PC-3 (cell line): ENCODE results near the gene MAGI1. TPM values are rescaled to one million over a fixed set of nuclear protein-coding genes. Genes with fewer than 3 reads are reported as not detected.

ENCODE experiments used
- ATAC-seq: fragments of 200-7000 bp; cut with Tn5 transposase; 2 replicates; pipeline ENCODE4 v1.9.1; 2020; ENCODE audit warnings: mild to moderate bottlenecking, moderate library complexity
- BruUV-seq: library from RNA; stranded (reverse); fragments of 400-500 nt; replicated peaks from 2 replicates; lab custom pipeline; 2021; lab: Mats Ljungman, UMichigan
- CTCF ChIA-PET: fragments of 300-600 bp; sonication (Branson Sonifier 250); formaldehyde crosslinking; loops from one replicate; lab custom pipeline; 2022; ENCODE audit warnings: antibody characterized with exemption; lab: Charles Lee
- POLR2A ChIA-PET: fragments of 300-600 bp; sonication (Branson Sonifier 250); formaldehyde crosslinking; loops from one replicate; lab custom pipeline; 2022; ENCODE audit warnings: antibody characterized with exemption; ENCODE audit not compliant: unreplicated experiment; lab: Charles Lee
- DNase-seq: peaks from one replicate; pipeline ENCODE4 v3.0.0-alpha.2; 2015
- H2AFZ ChIP-seq: fragments of 300-600 bp; sonication (generic); 2 replicates; pipeline ENCODE4 v1.6.0; 2016; ENCODE audit warnings: antibody characterized with exemption, low read length
- H3F3A ChIP-seq: fragments of 300-600 bp; sonication (generic); one replicate; pipeline ENCODE4 v1.6.0; 2017; ENCODE audit warnings: antibody characterized with exemption, low read length, control low read depth, mild to moderate bottlenecking; ENCODE audit not compliant: unreplicated experiment
- H3K27ac ChIP-seq: fragments of 300-600 bp; sonication (generic); 2 replicates; pipeline ENCODE4 v1.5.1; 2016; ENCODE audit warnings: mild to moderate bottlenecking, low read length
- H3K27me3 ChIP-seq: fragments of 300-600 bp; sonication (generic); 2 replicates; pipeline ENCODE4 v1.6.1; 2016; ENCODE audit warnings: low read length, mixed read lengths
- H3K36me3 ChIP-seq: fragments of 300-600 bp; sonication (generic); 2 replicates; pipeline ENCODE4 v1.6.1; 2016; ENCODE audit warnings: low read depth, mixed run types, low read length, mixed read lengths
- H3K4me1 ChIP-seq: fragments of 300-600 bp; sonication (generic); 2 replicates; pipeline ENCODE4 v1.5.1; 2016; ENCODE audit warnings: low read length; ENCODE audit not compliant: insufficient read depth
- H3K4me2 ChIP-seq: fragments of 300-600 bp; sonication (generic); 2 replicates; pipeline ENCODE4 v1.6.0; 2016; ENCODE audit warnings: low read length
- H3K4me3 ChIP-seq: fragments of 300-600 bp; sonication (generic); 2 replicates; pipeline ENCODE4 v1.5.1; 2016; ENCODE audit warnings: mild to moderate bottlenecking, low read length, mixed read lengths
- H3K79me2 ChIP-seq: fragments of 300-600 bp; sonication (generic); 2 replicates; pipeline ENCODE4 v1.6.1; 2017; ENCODE audit warnings: low read length, mixed read lengths
- H3K9ac ChIP-seq: fragments of 300-600 bp; sonication (generic); 2 replicates; pipeline ENCODE4 v1.6.0; 2016; ENCODE audit warnings: mild to moderate bottlenecking, low read length
- H3K9me2 ChIP-seq: fragments of 300-600 bp; sonication (generic); replicated peaks from 2 replicates; pipeline ENCODE4 v1.6.1; 2016; ENCODE audit warnings: mixed run types, low read length, mixed read lengths
- H3K9me3 ChIP-seq: fragments of 300-600 bp; sonication (generic); 2 replicates; pipeline ENCODE4 v1.6.1; 2016; ENCODE audit warnings: low read length, mixed read lengths
- H4K20me1 ChIP-seq: fragments of 300-600 bp; sonication (generic); 2 replicates; pipeline ENCODE4 v1.6.1; 2016; ENCODE audit warnings: low read length, mixed read lengths
- CTCF ChIP-seq: fragments of 300-600 bp; sonication (generic); conservative IDR thresholded peaks from 2 replicates; pipeline ENCODE4 v1.5.1; 2017; ENCODE audit warnings: antibody characterized with exemption, low read depth, mild to moderate bottlenecking, low read length
- EZH2 ChIP-seq: fragments of 300-600 bp; sonication (generic); IDR thresholded peaks from one replicate; pipeline ENCODE4 v1.6.1; 2017; ENCODE audit warnings: antibody characterized with exemption, mild to moderate bottlenecking, low read length; ENCODE audit not compliant: unreplicated experiment
- EZH2phosphoT487 ChIP-seq: fragments of 300-600 bp; sonication (generic); IDR thresholded peaks from 2 replicates; pipeline ENCODE4 v1.6.1; 2018; ENCODE audit warnings: mild to moderate bottlenecking, antibody characterized with exemption, low read length, borderline replicate concordance
- intact Hi-C: fragments of 100-400 bp; cut with micrococcal nuclease; formaldehyde crosslinking; loops from 2 replicates; pipeline ENCODE4 v1.9.0; 2023
- total RNA-seq: library from RNA; depleted of rRNA; stranded (reverse); fragments of >200 nt; gene quantifications from 2 replicates; pipeline ENCODE4 v1.2.3, GENCODE V29; 2014

The MAGI1 gene
- total RNA-seq, 1 experiment from 2014 or later = 8.9 TPM

- ChIA-PET CTCF (no interaction called here), POLR2A (interaction anchor here (0.6 kb wide), 1 partner anchor 181 kb away, joined by 3 read pairs; no protein-coding TSS in a partner anchor)
- intact Hi-C loops = no loop called here
- no peak overlapping the region for H3K27ac ChIP-seq
- no peaks in the 10 kb centered on the region for H3K9me2 ChIP-seq
- no peaks in the 10 kb centered on the region for H3F3A ChIP-seq
- no peak overlapping the region for H3K4me3 ChIP-seq
- ATAC-seq = no peak
- H3K4me1 ChIP-seq = peaks cover 16% of the 10 kb centered on the region
- TF ChIP-seq EZH2phosphoT487 = no peak
- TF ChIP-seq CTCF = no peak
- no peak for TF ChIP-seq EZH2
- H3K9me3 ChIP-seq = no peaks in the 10 kb centered on the region
- no peak overlapping the region for H3K9ac ChIP-seq
- H4K20me1 ChIP-seq = no peaks in the 10 kb centered on the region
- no peak for DNase-seq
- H3K4me2 ChIP-seq = no peak overlapping the region
- no peaks in the 10 kb centered on the region for H3K27me3 ChIP-seq
- no TSS peak for BruUV-seq
- H3K36me3 ChIP-seq = no peaks in the 10 kb centered on the region
- H2AFZ ChIP-seq = no peak overlapping the region
- H3K79me2 ChIP-seq = no peaks in the 10 kb centered on the region
These were observed 71.3 kb downstream of the MAGI1 start for GRCh38 chr3:65967451-65967850.

- ATAC-seq (no peak), DNase-seq (no peak)
- no peaks in the 10 kb centered on the region for H3K9me3 ChIP-seq
- BruUV-seq = no TSS peak
- no peaks in the 10 kb centered on the region for H3K27me3 ChIP-seq
- no peaks in the 10 kb centered on the region for H3K9me2 ChIP-seq
- H2AFZ ChIP-seq = no peak overlapping the region
- TF ChIP-seq EZH2phosphoT487 (no peak), EZH2 (no peak), CTCF (no peak)
- no peaks in the 10 kb centered on the region for H3K36me3 ChIP-seq
- no peak overlapping the region for H3K9ac ChIP-seq
- peak overlapping the region; percentile 76 for H3K4me2 ChIP-seq
- H3F3A ChIP-seq = no peaks in the 10 kb centered on the region
- H4K20me1 ChIP-seq = no peaks in the 10 kb centered on the region
- POLR2A ChIA-PET = no interaction called here
- H3K4me3 ChIP-seq = no peak overlapping the region
- CTCF ChIA-PET = no interaction called here
- H3K79me2 ChIP-seq = no peaks in the 10 kb centered on the region
- peak overlapping the region; percentile 96 for H3K27ac ChIP-seq
- intact Hi-C loops = loop anchor here (1.0 kb wide), 1 partner anchor 20 kb away; no protein-coding TSS in a partner anchor
- H3K4me1 ChIP-seq = peaks cover 16% of the 10 kb centered on the region
These were observed 73.9 kb downstream of the MAGI1 start for GRCh38 chr3:65964838-65965237.
